Caco-2 (cell line): ENCODE measurements around the gene C1QC. TPM values are rescaled to one million over a fixed set of nuclear protein-coding genes. Genes with fewer than 3 reads are reported as not detected.

Source experiments
- BruUV-seq: library from RNA; stranded (reverse); fragments of 400-500 nt; replicated peaks from 2 replicates; lab custom pipeline; 2021; lab: Mats Ljungman, UMichigan
- CTCF ChIA-PET: fragments of 300-600 bp; sonication (Branson Sonifier 250); formaldehyde crosslinking; loops from one replicate; lab custom pipeline; 2022; ENCODE audit warnings: antibody characterized with exemption; lab: Charles Lee
- POLR2A ChIA-PET: fragments of 300-600 bp; sonication (Branson Sonifier 250); formaldehyde crosslinking; loops from one replicate; lab custom pipeline; 2022; ENCODE audit warnings: antibody characterized with exemption; lab: Charles Lee
- DNase-seq, 2 experiments: peaks; one replicate each; pipeline versions ENCODE4 v3.0.0 to v3.0.0-alpha.2; 2020 to 2022
- H3K27me3 ChIP-seq: replicated peaks from 2 replicates; pipeline ENCODE4 v1.6.0; 2011; ENCODE audit warnings: low read length; ENCODE audit not compliant: control insufficient read depth, insufficient read depth
- H3K36me3 ChIP-seq: 2 replicates; pipeline ENCODE4 v1.5.1; 2011; ENCODE audit warnings: low read length; ENCODE audit not compliant: control insufficient read depth, insufficient read depth
- H3K4me1 ChIP-seq: fragments of 250-450 bp; sonication (Bioruptor Pico); 2 replicates; pipeline ENCODE4 v1.5.1; 2020; ENCODE audit warnings: mild to moderate bottlenecking
- H3K4me3 ChIP-seq: 2 replicates; pipeline ENCODE4 v1.5.1; 2011; ENCODE audit warnings: low read depth, mild to moderate bottlenecking, control low read depth, low read length
- H3K9me3 ChIP-seq: fragments of 250-450 bp; sonication (Bioruptor Pico); 2 replicates; pipeline ENCODE4 v1.5.1; 2020; ENCODE audit warnings: mild to moderate bottlenecking, moderate library complexity
- H3K27ac Mint-ChIP-seq: one replicate; pipeline ENCODE4 v1.8.0; 2022; ENCODE audit warnings: mixed read lengths; ENCODE audit not compliant: unreplicated experiment
- H3K27me3 Mint-ChIP-seq: one replicate; pipeline ENCODE4 v1.8.0; 2022; ENCODE audit warnings: mixed read lengths; ENCODE audit not compliant: insufficient read depth, unreplicated experiment
- H3K36me3 Mint-ChIP-seq: one replicate; pipeline ENCODE4 v1.8.0; 2022; ENCODE audit warnings: mild to moderate bottlenecking, mixed read lengths; ENCODE audit not compliant: insufficient read depth, unreplicated experiment
- H3K4me1 Mint-ChIP-seq: one replicate; pipeline ENCODE4 v1.8.0; 2022; ENCODE audit warnings: low read depth, mixed read lengths; ENCODE audit not compliant: unreplicated experiment
- H3K4me3 Mint-ChIP-seq: one replicate; pipeline ENCODE4 v1.8.0; 2022; ENCODE audit warnings: mild to moderate bottlenecking, moderate library complexity, mixed read lengths; ENCODE audit not compliant: unreplicated experiment
- H3K9me3 Mint-ChIP-seq: one replicate; pipeline ENCODE4 v1.8.0; 2022; ENCODE audit warnings: mixed read lengths; ENCODE audit not compliant: unreplicated experiment
- CTCF ChIP-seq, 2 experiments: fragments of 200-600 bp in 1 of 2; IDR thresholded peaks; 1 replicate in 1 of 2; 2 replicates in 1 of 2; pipeline versions ENCODE4 v1.5.1 to v1.8.0; 2011 to 2022; ENCODE audit warnings: antibody characterized with exemption in 1 of 2, control low read depth in 1 of 2, inconsistent platforms in 1 of 2, low read depth in 1 of 2, low read length in 1 of 2, mild to moderate bottlenecking in 1 of 2, moderate library complexity in 1 of 2; ENCODE audit not compliant: insufficient read depth in 1 of 2, severe bottlenecking in 1 of 2, unreplicated experiment in 1 of 2
- intact Hi-C: fragments of 100-400 bp; cut with micrococcal nuclease; formaldehyde crosslinking; loops from one replicate; pipeline ENCODE4 v1.10.0; 2022; ENCODE audit not compliant: unreplicated experiment
- total RNA-seq: library from RNA; stranded (reverse); gene quantifications from 2 replicates; pipeline ENCODE4 v1.2.3, GENCODE V29; 2022

Gene C1QC
- total RNA-seq, 1 experiment from 2014 or later = not detected

GRCh38 chr1:22628698-22629444 lies 14.6 kb upstream of the C1QC start:
- no TSS peak for BruUV-seq
- intact Hi-C loops = no loop called here
- Mint-ChIP-seq H3K27me3 (peaks cover 3% of the 10 kb centered on the region), H3K9me3 (no peaks in the 10 kb centered on the region), H3K27ac (no peak overlapping the region), H3K4me1 (no peaks in the 10 kb centered on the region), H3K4me3 (no peak overlapping the region), H3K36me3 (no peaks in the 10 kb centered on the region)
- no peaks in the 10 kb centered on the region for H3K36me3 ChIP-seq
- no peaks in the 10 kb centered on the region for H3K4me1 ChIP-seq
- no peaks in the 10 kb centered on the region; the same call in 1 of the 2 replicates for H3K27me3 ChIP-seq
- no peaks in the 10 kb centered on the region for H3K9me3 ChIP-seq
- H3K4me3 ChIP-seq = no peak overlapping the region
- POLR2A ChIA-PET = no interaction called here
- TF ChIP-seq CTCF (IDR thresholded peaks at IDR 0.05; ENCODE audit: insufficient read depth in 1 of 2, low read depth in 1 of 2, low read length in 1 of 2, severe bottlenecking in 1 of 2, unreplicated experiment in 1 of 2) = no peak
- no peak for DNase-seq
- CTCF ChIA-PET = no interaction called here

- POLR2A ChIA-PET = interaction anchor here (0.7 kb wide), 1 partner anchor 67 kb away, joined by 3 read pairs; no protein-coding TSS in a partner anchor
- Histone ChIP-seq H3K27me3 (no peaks in the 10 kb centered on the region; the same call in 1 of the 2 replicates), H3K9me3 (no peaks in the 10 kb centered on the region), H3K4me3 (no peak overlapping the region), H3K36me3 (no peaks in the 10 kb centered on the region), H3K4me1 (no peaks in the 10 kb centered on the region)
- Mint-ChIP-seq H3K9me3 (no peaks in the 10 kb centered on the region), H3K4me1 (no peaks in the 10 kb centered on the region), H3K36me3 (no peaks in the 10 kb centered on the region), H3K27ac (no peak overlapping the region), H3K4me3 (no peak overlapping the region), H3K27me3 (no peaks in the 10 kb centered on the region)
- CTCF ChIA-PET = no interaction called here
- no peak for TF ChIP-seq CTCF (IDR thresholded peaks at IDR 0.05; ENCODE audit: insufficient read depth in 1 of 2, low read depth in 1 of 2, low read length in 1 of 2, severe bottlenecking in 1 of 2, unreplicated experiment in 1 of 2)
- BruUV-seq = no TSS peak
- no peak for DNase-seq
- intact Hi-C loops = no loop called here
These were observed 13.5 kb upstream of the C1QC start for GRCh38 chr1:22629886-22630285.

- no peak for DNase-seq
- no peaks in the 10 kb centered on the region for H3K27me3 ChIP-seq
- ChIA-PET POLR2A (no interaction called here), CTCF (no interaction called here)
- Mint-ChIP-seq H3K4me1 (no peaks in the 10 kb centered on the region), H3K36me3 (no peaks in the 10 kb centered on the region), H3K4me3 (no peak overlapping the region), H3K27me3 (no peaks in the 10 kb centered on the region), H3K9me3 (no peaks in the 10 kb centered on the region), H3K27ac (no peak overlapping the region)
- no peak overlapping the region for H3K4me3 ChIP-seq
- TF ChIP-seq CTCF (IDR thresholded peaks at IDR 0.05; ENCODE audit: insufficient read depth in 1 of 2, low read depth in 1 of 2, low read length in 1 of 2, severe bottlenecking in 1 of 2, unreplicated experiment in 1 of 2) = no peak
- intact Hi-C loops = no loop called here
- H3K36me3 ChIP-seq = no peaks in the 10 kb centered on the region
- H3K9me3 ChIP-seq = no peaks in the 10 kb centered on the region
- no peaks in the 10 kb centered on the region for H3K4me1 ChIP-seq
- BruUV-seq = no TSS peak
These were observed 9.6 kb upstream of the C1QC start for GRCh38 chr1:22633697-22634463.
